Smooth muscle cell (in vitro differentiated cells): ENCODE results near the gene THRB. TPM values are rescaled to one million over a fixed set of nuclear protein-coding genes. Genes with fewer than 3 reads are reported as not detected.

Experiments
- DNase-seq: peaks from one replicate; lab custom pipeline; 2025; ENCODE audit not compliant: unreplicated experiment; lab: John Stamatoyannopoulos, UW
- H2AFZ ChIP-seq: fragments of 200-600 bp; sonication (generic); 2 replicates; pipeline ENCODE4 v1.6.0; 2016; ENCODE audit warnings: antibody characterized with exemption, low read depth, mild to moderate bottlenecking
- H3F3A ChIP-seq: fragments of 200-600 bp; sonication (generic); 2 replicates; pipeline ENCODE4 v1.6.0; 2017; ENCODE audit warnings: antibody characterized with exemption, low read depth
- H3K27ac ChIP-seq: fragments of 200-600 bp; sonication (generic); 2 replicates; pipeline ENCODE4 v1.5.1; 2016; ENCODE audit warnings: low read depth, mild to moderate bottlenecking
- H3K27me3 ChIP-seq: fragments of 200-600 bp; sonication (generic); 2 replicates; pipeline ENCODE4 v1.6.1; 2016; ENCODE audit warnings: low read depth, mild to moderate bottlenecking
- H3K36me3 ChIP-seq: fragments of 200-600 bp; sonication (generic); 2 replicates; pipeline ENCODE4 v1.5.1; 2016; ENCODE audit warnings: low read depth
- H3K4me1 ChIP-seq: fragments of 200-600 bp; sonication (generic); 2 replicates; pipeline ENCODE4 v1.5.1; 2016; ENCODE audit warnings: low read depth
- H3K4me2 ChIP-seq: fragments of 200-600 bp; sonication (generic); 2 replicates; pipeline ENCODE4 v1.6.0; 2016; ENCODE audit warnings: mild to moderate bottlenecking
- H3K4me3 ChIP-seq: fragments of 200-600 bp; sonication (generic); 2 replicates; pipeline ENCODE4 v1.5.1; 2016; ENCODE audit warnings: mild to moderate bottlenecking
- H3K79me2 ChIP-seq: fragments of 200-600 bp; sonication (generic); 2 replicates; pipeline ENCODE4 v1.6.0; 2016; ENCODE audit warnings: low read depth, mild to moderate bottlenecking
- H3K9ac ChIP-seq: fragments of 200-600 bp; sonication (generic); 2 replicates; pipeline ENCODE4 v1.6.0; 2016; ENCODE audit warnings: low read depth
- H3K9me3 ChIP-seq: fragments of 200-600 bp; sonication (generic); replicated peaks from 2 replicates; pipeline ENCODE4 v1.5.1; 2016; ENCODE audit warnings: low read depth
- H4K20me1 ChIP-seq: fragments of 200-600 bp; sonication (generic); 2 replicates; pipeline ENCODE4 v1.6.0; 2016; ENCODE audit warnings: low read depth
- CTCF ChIP-seq: fragments of 200-600 bp; sonication (generic); IDR thresholded peaks from 2 replicates; pipeline ENCODE4 v1.5.1; 2017; ENCODE audit warnings: borderline replicate concordance, mild to moderate bottlenecking, antibody characterized with exemption; ENCODE audit not compliant: insufficient read depth, poor library complexity, severe bottlenecking
- WGBS: methylation state at CpG from one replicate; pipeline ENCODE4 v1.1.7; 2016; ENCODE audit warnings: low lambda C conversion rate; 5-methylcytosine and 5-hydroxymethylcytosine counted together
- polyA plus RNA-seq: library from polyadenylated mRNA; unstranded; fragments of >200 nt; fragmentation: Nextera tagmentation; extraction: Ambion mirVana; gene quantifications from 2 replicates; pipeline ENCODE4 v1.2.1, GENCODE V29; 2016
- total RNA-seq: library from RNA; depleted of rRNA; stranded (reverse); fragments of >200 nt; gene quantifications from 2 replicates; pipeline ENCODE4 v1.2.3, GENCODE V29; 2014

THRB gene
- total and polyA plus RNA-seq, 2 experiments from 2014 or later = 5.6 to 43.8 TPM

- Histone ChIP-seq H2AFZ (no peak overlapping the region), H3K4me2 (no peak overlapping the region), H3K27me3 (peaks cover 7% of the 10 kb centered on the region), H3K79me2 (no peaks in the 10 kb centered on the region), H3K27ac (no peak overlapping the region), H3K9me3 (no peaks in the 10 kb centered on the region), H4K20me1 (no peaks in the 10 kb centered on the region), H3K4me3 (no peak overlapping the region), H3K36me3 (peaks cover 7% of the 10 kb centered on the region), H3F3A (no peaks in the 10 kb centered on the region), H3K4me1 (no peaks in the 10 kb centered on the region), H3K9ac (no peak overlapping the region)
- 94% methylated on average over 3 of the region's 3 CpGs for WGBS
- DNase-seq = no peak
- no peak for TF ChIP-seq CTCF
Measured at GRCh38 chr3:24137334-24137733, 357.3 kb downstream of the THRB start.

- Histone ChIP-seq H3K36me3 (peaks cover 7% of the 10 kb centered on the region), H4K20me1 (no peaks in the 10 kb centered on the region), H2AFZ (no peak overlapping the region), H3K4me2 (no peak overlapping the region), H3K9ac (no peak overlapping the region), H3K4me1 (no peaks in the 10 kb centered on the region), H3K27me3 (peaks cover 5% of the 10 kb centered on the region), H3K4me3 (no peak overlapping the region), H3K27ac (no peak overlapping the region), H3K79me2 (no peaks in the 10 kb centered on the region), H3F3A (no peaks in the 10 kb centered on the region), H3K9me3 (no peaks in the 10 kb centered on the region)
- no peak for DNase-seq
- TF ChIP-seq CTCF = no peak
Measured at GRCh38 chr3:24136624-24137310, 357.9 kb downstream of the THRB start.

GRCh38 chr3:24135280-24135679 lies 359.4 kb downstream of the THRB start:
- no peaks in the 10 kb centered on the region for H3K79me2 ChIP-seq
- H3K4me1 ChIP-seq = no peaks in the 10 kb centered on the region
- no peaks in the 10 kb centered on the region for H3K9me3 ChIP-seq
- no peak for TF ChIP-seq CTCF
- no peak overlapping the region for H3K4me2 ChIP-seq
- H3K4me3 ChIP-seq = no peak overlapping the region
- peaks cover 7% of the 10 kb centered on the region for H3K36me3 ChIP-seq
- WGBS = 88% methylated on average over 2 of the region's 2 CpGs
- no peak overlapping the region for H3K27ac ChIP-seq
- H3F3A ChIP-seq = no peaks in the 10 kb centered on the region
- no peak overlapping the region for H3K9ac ChIP-seq
- H4K20me1 ChIP-seq = no peaks in the 10 kb centered on the region
- no peak overlapping the region for H2AFZ ChIP-seq
- DNase-seq = no peak
- no peaks in the 10 kb centered on the region for H3K27me3 ChIP-seq

GRCh38 chr3:24133942-24134341 lies 360.7 kb downstream of the THRB start:
- Histone ChIP-seq H3K27ac (no peak overlapping the region), H3K4me3 (no peak overlapping the region), H3F3A (no peaks in the 10 kb centered on the region), H3K79me2 (no peaks in the 10 kb centered on the region), H4K20me1 (no peaks in the 10 kb centered on the region), H3K9ac (no peak overlapping the region), H3K9me3 (no peaks in the 10 kb centered on the region), H3K4me2 (no peak overlapping the region), H2AFZ (no peak overlapping the region), H3K36me3 (peaks cover 7% of the 10 kb centered on the region), H3K4me1 (no peaks in the 10 kb centered on the region), H3K27me3 (no peaks in the 10 kb centered on the region)
- 85% methylated on average over 2 of the region's 2 CpGs for WGBS
- no peak for DNase-seq
- no peak for TF ChIP-seq CTCF
